ENCODE results near the gene OR5D16. TPM values are rescaled to one million over a fixed set of nuclear protein-coding genes. Genes with fewer than 3 reads are reported as not detected.

The OR5D16 gene
- polyA plus RNA-seq, 1 experiment, result not detected

DNA sequence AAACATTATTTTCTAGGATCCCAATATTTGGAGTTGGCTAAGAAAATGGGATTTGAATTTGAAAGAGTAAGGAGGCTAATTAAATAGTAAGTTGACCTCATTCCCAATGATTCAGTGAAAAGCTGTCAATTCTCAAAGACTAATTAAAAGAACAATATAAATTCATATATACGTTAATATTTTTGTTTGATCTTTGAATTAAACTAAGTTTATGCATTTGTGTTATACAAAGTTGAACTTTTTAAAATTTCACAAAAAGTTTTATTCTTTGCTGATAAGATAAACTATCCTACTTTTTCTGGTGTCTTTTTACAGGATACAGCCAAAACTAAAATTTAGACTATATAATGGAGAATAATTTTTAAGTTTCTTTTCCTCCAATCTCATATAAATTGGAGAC lies 27.5 kb upstream of the OR5D16 start, which contains the start of gene OR5L1:
Gene OR5L1 (plus strand): TSS at position 301 of the 400 bp plus-strand sequence. CDS start 100 bp downstream, outside the sequence.
- CTCF ChIA-PET, result no interaction called here
- TF ChIP-seq, protein P1, sequence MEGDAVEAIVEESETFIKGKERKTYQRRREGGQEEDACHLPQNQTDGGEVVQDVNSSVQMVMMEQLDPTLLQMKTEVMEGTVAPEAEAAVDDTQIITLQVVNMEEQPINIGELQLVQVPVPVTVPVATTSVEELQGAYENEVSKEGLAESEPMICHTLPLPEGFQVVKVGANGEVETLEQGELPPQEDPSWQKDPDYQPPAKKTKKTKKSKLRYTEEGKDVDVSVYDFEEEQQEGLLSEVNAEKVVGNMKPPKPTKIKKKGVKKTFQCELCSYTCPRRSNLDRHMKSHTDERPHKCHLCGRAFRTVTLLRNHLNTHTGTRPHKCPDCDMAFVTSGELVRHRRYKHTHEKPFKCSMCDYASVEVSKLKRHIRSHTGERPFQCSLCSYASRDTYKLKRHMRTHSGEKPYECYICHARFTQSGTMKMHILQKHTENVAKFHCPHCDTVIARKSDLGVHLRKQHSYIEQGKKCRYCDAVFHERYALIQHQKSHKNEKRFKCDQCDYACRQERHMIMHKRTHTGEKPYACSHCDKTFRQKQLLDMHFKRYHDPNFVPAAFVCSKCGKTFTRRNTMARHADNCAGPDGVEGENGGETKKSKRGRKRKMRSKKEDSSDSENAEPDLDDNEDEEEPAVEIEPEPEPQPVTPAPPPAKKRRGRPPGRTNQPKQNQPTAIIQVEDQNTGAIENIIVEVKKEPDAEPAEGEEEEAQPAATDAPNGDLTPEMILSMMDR (IDR thresholded peaks at IDR 0.05; ENCODE audit: insufficient read depth, low read depth, low read length), result no peak
- no peak within 1 kb of the TSS for H3K4me3 ChIP-seq (ENCODE audit: low read depth, low read length)
- no peaks in the 10 kb centered on the region for H3K27me3 ChIP-seq (ENCODE audit: control insufficient read depth, insufficient read depth, low read length)
- no peak for DNase-seq (ENCODE audit: low read depth)
- H3K36me3 ChIP-seq (ENCODE audit: control insufficient read depth, insufficient read depth, low read length), result no peaks in the 10 kb centered on the region
- POLR2A ChIA-PET, result no interaction called here

DNA sequence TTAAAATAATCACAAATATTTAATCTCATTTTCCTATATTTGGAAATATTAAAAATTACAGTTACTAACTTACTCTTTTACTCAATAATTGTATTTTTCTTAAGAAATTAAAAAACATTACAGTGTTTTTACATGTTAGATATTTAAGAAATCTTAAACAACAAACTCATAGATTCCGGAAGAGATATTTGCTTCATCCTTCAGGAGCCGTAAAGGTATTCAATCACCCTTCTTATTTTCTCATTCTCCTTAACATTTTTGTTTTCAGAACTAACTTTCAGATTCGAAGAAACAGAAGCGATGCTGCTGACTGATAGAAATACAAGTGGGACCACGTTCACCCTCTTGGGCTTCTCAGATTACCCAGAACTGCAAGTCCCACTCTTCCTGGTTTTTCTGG lies 19.2 kb upstream of the OR5D16 start, which contains the start of gene OR5D18:
Gene OR5D18 (plus strand): TSS at position 301 of the 400 bp plus-strand sequence. CDS start 0 bp downstream, at position 301.
- H3K27me3 ChIP-seq (ENCODE audit: control insufficient read depth, insufficient read depth, low read length), result no peaks in the 10 kb centered on the region
- POLR2A ChIA-PET, result no interaction called here
- TF ChIP-seq, protein P1 (IDR thresholded peaks at IDR 0.05; ENCODE audit: insufficient read depth, low read depth, low read length), result no peak
- CTCF ChIA-PET, result no interaction called here
- no peaks in the 10 kb centered on the region for H3K36me3 ChIP-seq (ENCODE audit: control insufficient read depth, insufficient read depth, low read length)
- DNase-seq (ENCODE audit: low read depth), result no peak
- H3K4me3 ChIP-seq (ENCODE audit: low read depth, low read length), result no peak within 1 kb of the TSS

DNA sequence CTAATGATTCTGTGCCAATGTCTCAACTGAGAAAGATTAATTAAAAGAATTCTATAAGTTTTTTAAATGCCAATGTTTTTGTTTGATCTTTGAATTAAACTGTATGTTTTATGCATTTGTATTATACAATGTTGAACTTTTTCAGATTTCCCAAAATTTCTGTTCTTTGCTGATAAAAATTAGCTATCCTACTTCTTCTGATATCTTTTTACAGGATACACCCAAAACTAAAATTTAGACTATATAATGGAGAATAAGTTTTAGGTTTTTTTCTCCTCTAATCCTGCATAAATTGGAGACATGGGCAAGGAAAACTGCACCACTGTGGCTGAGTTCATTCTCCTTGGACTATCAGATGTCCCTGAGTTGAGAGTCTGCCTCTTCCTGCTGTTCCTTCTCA lies 11.6 kb upstream of the OR5D16 start, which contains the start of gene OR5L2:
Gene OR5L2 (plus strand): TSS at position 301 of the 400 bp plus-strand sequence. CDS start 0 bp downstream, at position 301.
- H3K4me3 ChIP-seq (ENCODE audit: low read depth, low read length), result no peak within 1 kb of the TSS
- DNase-seq (ENCODE audit: low read depth), result no peak
- TF ChIP-seq, protein P1 (IDR thresholded peaks at IDR 0.05; ENCODE audit: insufficient read depth, low read depth, low read length), result no peak
- H3K27me3 ChIP-seq (ENCODE audit: control insufficient read depth, insufficient read depth, low read length), result no peaks in the 10 kb centered on the region
- H3K36me3 ChIP-seq (ENCODE audit: control insufficient read depth, insufficient read depth, low read length), result no peaks in the 10 kb centered on the region
- ChIA-PET POLR2A (no interaction called here), CTCF (no interaction called here)

DNA sequence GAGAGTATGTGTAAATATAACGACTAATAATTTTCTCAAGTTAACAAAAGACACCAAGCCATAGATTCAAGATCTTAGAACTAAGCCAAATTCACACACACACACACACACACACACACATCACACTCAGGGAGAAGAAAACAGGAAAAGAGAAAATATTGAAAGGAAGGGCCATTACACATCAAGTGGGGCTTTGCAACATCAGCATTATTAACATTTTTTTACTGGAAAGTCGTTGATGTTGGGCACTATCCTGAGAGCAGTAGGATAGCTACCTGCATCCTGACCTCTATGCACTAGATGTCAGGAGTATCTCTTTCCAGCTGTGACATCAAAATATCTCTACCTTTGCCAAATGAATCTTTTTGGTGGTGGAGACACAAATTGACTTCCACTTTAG lies 8.9 kb downstream of the OR5D16 start:
- Histone ChIP-seq H3K4me3 (ENCODE audit: low read depth, low read length) (no peak overlapping the region), H3K27me3 (ENCODE audit: control insufficient read depth, insufficient read depth, low read length) (no peaks in the 10 kb centered on the region), H3K36me3 (ENCODE audit: control insufficient read depth, insufficient read depth, low read length) (no peaks in the 10 kb centered on the region)
- POLR2A ChIA-PET, result no interaction called here
- TF ChIP-seq, protein P1 (IDR thresholded peaks at IDR 0.05; ENCODE audit: insufficient read depth, low read depth, low read length), result no peak
- CTCF ChIA-PET, result no interaction called here
- DNase-seq (ENCODE audit: low read depth), result no peak

DNA sequence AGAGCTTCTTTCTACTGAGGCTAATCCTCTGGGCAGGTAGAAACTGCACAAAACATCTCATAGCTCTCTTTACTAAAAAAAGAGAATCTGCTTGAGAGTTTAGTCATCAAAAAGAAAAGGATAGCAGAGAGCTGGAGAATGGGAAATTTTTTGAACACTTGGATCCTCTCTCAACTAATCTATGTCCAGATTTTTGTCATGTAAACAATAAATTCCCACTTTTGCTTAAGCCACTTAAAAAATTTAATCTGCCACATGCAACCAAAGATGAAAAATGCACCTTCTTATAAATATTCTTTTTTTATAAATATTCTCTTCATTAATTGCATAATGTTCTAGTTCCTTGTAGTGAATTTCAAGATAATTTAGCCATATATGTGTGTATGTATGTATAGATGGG lies 10.5 kb downstream of the OR5D16 start:
- no peak overlapping the region for H3K4me3 ChIP-seq (ENCODE audit: low read depth, low read length)
- no peaks in the 10 kb centered on the region for H3K36me3 ChIP-seq (ENCODE audit: control insufficient read depth, insufficient read depth, low read length)
- DNase-seq (ENCODE audit: low read depth), result no peak
- H3K27me3 ChIP-seq (ENCODE audit: control insufficient read depth, insufficient read depth, low read length), result no peaks in the 10 kb centered on the region
- POLR2A ChIA-PET, result no interaction called here
- TF ChIP-seq, protein P1 (IDR thresholded peaks at IDR 0.05; ENCODE audit: insufficient read depth, low read depth, low read length), result no peak
- CTCF ChIA-PET, result no interaction called here
